Measurements from ENCODE around the gene NFIC. TPM values are rescaled to one million over a fixed set of nuclear protein-coding genes. Genes with fewer than 3 reads are reported as not detected.

NFIC gene
- total RNA-seq, 4 donors from 2014 or later, result 165 to 297 (median 211) TPM

DNA sequence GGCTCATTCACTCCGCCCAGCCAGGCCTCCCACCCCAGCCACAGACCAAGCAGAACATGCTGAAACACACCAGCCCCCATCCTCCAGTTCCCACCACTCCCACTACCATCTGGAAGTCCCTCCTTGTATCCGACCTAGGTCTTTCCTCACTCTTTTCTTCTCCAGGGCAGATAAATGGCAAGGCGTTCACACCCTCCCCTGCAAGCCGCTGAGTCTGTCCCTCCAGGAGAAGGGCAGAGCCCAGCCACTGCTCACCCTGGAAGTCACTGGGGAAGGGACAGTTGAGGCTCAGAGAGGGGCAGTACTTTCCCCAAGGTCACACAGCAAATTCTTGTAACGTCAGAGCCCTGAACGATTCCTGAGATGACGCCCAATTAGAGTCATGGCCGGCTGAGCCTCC is 45.5 kb upstream of the NFIC start:
- no peaks in the 10 kb centered on the region for H3K9me3 ChIP-seq
- H3K27me3 ChIP-seq, result peaks cover 0 to 48% (median 0%) of the 10 kb centered on the region in 4 donors
- TF ChIP-seq POLR2A (IDR thresholded peaks at IDR 0.05; ENCODE audit: low read depth), result no peak
- no peak overlapping the region for H3K4me3 ChIP-seq
- no peaks in the 10 kb centered on the region for H3K4me1 ChIP-seq
- WGBS, result 56% methylated on average over 8 of the region's 8 CpGs
- intact Hi-C loops (cut with DNase I), result no loop called here
- no peaks in the 10 kb centered on the region for H3K36me3 ChIP-seq
- H3K27ac ChIP-seq (replicated peaks in 1 of 4), result no peak overlapping the region
- DNase-seq (ENCODE audit: extremely low spot score), result no peak

DNA sequence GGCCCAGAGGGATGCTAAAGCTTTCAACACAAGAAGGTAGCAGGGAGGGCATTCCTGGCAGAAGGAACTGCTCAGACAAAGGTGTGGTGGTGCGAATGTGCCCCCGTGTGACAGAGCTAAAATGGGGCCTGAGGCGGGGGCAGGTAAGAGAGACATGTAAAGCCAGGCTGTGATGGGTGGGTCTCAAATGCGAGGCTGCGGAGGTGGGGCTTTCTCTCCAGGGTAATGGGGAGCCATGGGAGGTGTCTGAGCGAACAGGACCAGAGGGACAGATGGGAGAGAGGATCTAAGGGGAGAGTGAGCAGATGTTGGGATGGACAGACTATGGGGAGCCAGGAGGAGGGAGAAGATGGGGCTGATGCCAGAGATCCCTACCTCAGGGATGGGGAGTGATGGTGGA is 44.7 kb upstream of the NFIC start:
- Histone ChIP-seq H3K9me3 (no peaks in the 10 kb centered on the region), H3K4me3 (no peak overlapping the region), H3K27me3 (peaks cover 0 to 41% (median 0%) of the 10 kb centered on the region in 4 donors), H3K36me3 (no peaks in the 10 kb centered on the region), H3K4me1 (peaks cover 0 to under 1% (median under 1%) of the 10 kb centered on the region in 4 donors), H3K27ac (replicated peaks in 1 of 4) (no peak overlapping the region)
- intact Hi-C loops (cut with DNase I), result no loop called here
- no peak for DNase-seq (ENCODE audit: extremely low spot score)
- no peak for TF ChIP-seq POLR2AphosphoS5 (IDR thresholded peaks at IDR 0.05)
- TF ChIP-seq EP300 (IDR thresholded peaks at IDR 0.05), result no peak
- TF ChIP-seq, protein P1, sequence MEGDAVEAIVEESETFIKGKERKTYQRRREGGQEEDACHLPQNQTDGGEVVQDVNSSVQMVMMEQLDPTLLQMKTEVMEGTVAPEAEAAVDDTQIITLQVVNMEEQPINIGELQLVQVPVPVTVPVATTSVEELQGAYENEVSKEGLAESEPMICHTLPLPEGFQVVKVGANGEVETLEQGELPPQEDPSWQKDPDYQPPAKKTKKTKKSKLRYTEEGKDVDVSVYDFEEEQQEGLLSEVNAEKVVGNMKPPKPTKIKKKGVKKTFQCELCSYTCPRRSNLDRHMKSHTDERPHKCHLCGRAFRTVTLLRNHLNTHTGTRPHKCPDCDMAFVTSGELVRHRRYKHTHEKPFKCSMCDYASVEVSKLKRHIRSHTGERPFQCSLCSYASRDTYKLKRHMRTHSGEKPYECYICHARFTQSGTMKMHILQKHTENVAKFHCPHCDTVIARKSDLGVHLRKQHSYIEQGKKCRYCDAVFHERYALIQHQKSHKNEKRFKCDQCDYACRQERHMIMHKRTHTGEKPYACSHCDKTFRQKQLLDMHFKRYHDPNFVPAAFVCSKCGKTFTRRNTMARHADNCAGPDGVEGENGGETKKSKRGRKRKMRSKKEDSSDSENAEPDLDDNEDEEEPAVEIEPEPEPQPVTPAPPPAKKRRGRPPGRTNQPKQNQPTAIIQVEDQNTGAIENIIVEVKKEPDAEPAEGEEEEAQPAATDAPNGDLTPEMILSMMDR (IDR thresholded peaks at IDR 0.05), result no peak
- 72% methylated on average over 6 of the region's 6 CpGs for WGBS

DNA sequence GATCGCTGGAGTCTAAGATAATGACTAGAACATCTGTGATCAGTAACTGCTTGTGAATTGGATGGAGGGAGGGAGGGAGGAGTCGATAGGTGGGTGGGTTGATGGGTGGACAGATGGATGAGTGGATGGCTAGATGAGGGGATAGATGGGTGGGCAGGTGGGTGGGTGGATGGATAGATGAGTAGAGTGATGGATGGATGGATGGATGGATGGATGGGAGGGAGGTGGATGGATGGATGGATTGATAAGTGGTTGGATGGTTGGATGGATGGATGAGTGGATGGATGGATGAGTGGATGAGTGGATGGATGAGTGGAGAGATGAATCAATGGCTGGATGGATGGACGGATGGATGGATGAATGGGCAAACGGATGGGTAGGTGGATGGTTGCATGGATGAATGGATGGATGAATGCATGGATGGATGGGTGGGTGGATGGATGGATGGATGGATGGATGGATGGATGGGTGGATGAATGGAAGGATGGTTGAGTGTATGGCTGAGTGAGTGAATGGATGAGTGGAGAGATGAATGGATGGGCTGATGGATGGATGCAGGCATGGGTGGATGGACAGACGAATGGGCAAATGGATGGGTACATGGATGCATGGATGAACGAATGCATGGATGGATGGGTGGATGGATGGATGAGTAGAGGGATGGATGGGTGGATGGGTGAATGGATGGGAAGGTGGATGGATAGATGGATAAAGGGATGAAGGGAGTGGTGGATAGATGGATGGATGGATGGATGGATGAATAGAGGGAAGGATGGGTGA is 44.0 kb upstream of the NFIC start:
- no peak for TF ChIP-seq POLR2AphosphoS5 (IDR thresholded peaks at IDR 0.05)
- TF ChIP-seq POLR2A (IDR thresholded peaks at IDR 0.05; ENCODE audit: low read depth), result no peak
- TF ChIP-seq, protein P1 (IDR thresholded peaks at IDR 0.05), result no peak
- no peak for TF ChIP-seq EP300 (IDR thresholded peaks at IDR 0.05)

DNA sequence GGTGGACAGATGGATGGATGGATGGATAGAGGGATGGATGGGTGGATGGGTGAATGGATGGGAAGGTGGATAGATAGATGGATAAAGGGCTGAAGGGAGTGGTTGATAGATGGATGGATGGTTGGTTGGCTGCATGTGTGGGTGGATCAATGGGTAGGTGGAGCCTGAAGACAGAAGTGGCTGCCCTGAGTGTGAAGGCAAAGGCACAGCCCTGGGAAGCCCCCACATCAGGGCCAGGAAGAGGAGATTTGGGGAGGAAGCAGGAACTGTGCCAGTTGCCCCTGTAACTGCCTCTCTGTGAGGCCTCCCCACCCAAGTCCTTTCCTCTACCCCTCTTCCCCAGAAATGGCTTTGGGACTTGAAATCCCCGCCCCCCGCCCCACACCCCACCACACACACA is 43.4 kb upstream of the NFIC start:
- Histone ChIP-seq H3K4me3 (no peak overlapping the region), H3K27me3 (peaks cover 0 to 33% (median 0%) of the 10 kb centered on the region in 4 donors), H3K9me3 (no peaks in the 10 kb centered on the region), H3K36me3 (no peaks in the 10 kb centered on the region), H3K4me1 (peaks cover 0 to 14% (median 5%) of the 10 kb centered on the region in 4 donors), H3K27ac (replicated peaks in 1 of 4) (no peak overlapping the region)
- TF ChIP-seq POLR2A (IDR thresholded peaks at IDR 0.05; ENCODE audit: low read depth) (no peak), POLR2AphosphoS5 (IDR thresholded peaks at IDR 0.05) (no peak), EP300 (IDR thresholded peaks at IDR 0.05) (no peak)
- WGBS, result 79% methylated on average over 2 of the region's 2 CpGs
- no peak for DNase-seq (ENCODE audit: extremely low spot score)
- intact Hi-C loops (cut with DNase I), result no loop called here

More for the DNA sequence above, 44.0 kb upstream of the NFIC start:
- no peak overlapping the region for H3K27ac ChIP-seq (replicated peaks in 1 of 4)
- peaks cover 0 to 7% (median 5%) of the 10 kb centered on the region in 4 donors for H3K4me1 ChIP-seq
- DNase-seq (ENCODE audit: extremely low spot score), result no peak
- H3K36me3 ChIP-seq, result no peaks in the 10 kb centered on the region
- WGBS, result 82% methylated on average over 6 of the region's 6 CpGs
- peaks cover 0 to 35% (median 0%) of the 10 kb centered on the region in 4 donors for H3K27me3 ChIP-seq
- no peaks in the 10 kb centered on the region for H3K9me3 ChIP-seq
- intact Hi-C loops (cut with DNase I), result no loop called here
- no peak overlapping the region for H3K4me3 ChIP-seq

DNA sequence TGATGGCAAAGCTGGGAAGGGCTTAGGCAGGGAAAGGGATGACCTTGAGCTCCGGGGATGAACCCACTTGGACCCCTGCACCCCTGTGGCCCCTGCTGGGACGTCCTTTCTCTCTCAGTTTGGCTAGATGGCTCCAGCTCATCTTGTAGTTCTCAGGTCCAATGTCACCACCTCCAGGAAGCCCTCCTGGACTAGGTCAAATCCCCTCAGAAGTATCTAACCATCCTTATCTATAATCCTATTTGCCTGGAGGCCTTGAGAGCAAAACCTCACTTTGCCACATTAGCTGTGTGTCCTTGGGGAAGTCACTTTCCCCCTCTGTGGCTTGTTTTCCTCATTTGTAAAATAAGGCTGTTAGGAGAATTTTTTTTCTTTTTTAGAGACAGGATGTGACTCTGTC is 42.7 kb upstream of the NFIC start:
- no peaks in the 10 kb centered on the region for H3K36me3 ChIP-seq
- peaks cover 0 to 15% (median 5%) of the 10 kb centered on the region in 4 donors for H3K4me1 ChIP-seq
- no peak overlapping the region for H3K4me3 ChIP-seq
- peaks cover 0 to 28% (median 0%) of the 10 kb centered on the region in 4 donors for H3K27me3 ChIP-seq
- no peaks in the 10 kb centered on the region for H3K9me3 ChIP-seq
- no peak overlapping the region for H3K27ac ChIP-seq (replicated peaks in 1 of 4)
- 58% methylated on average over 1 of the region's 2 CpGs for WGBS
- DNase-seq (ENCODE audit: extremely low spot score), result no peak
- intact Hi-C loops (cut with DNase I), result no loop called here
- TF ChIP-seq, protein P1 (IDR thresholded peaks at IDR 0.05), result no peak
- TF ChIP-seq POLR2A (IDR thresholded peaks at IDR 0.05; ENCODE audit: low read depth), result no peak
